ENCODE measurements around the gene ATP9B. TPM values are rescaled to one million over a fixed set of nuclear protein-coding genes. Genes with fewer than 3 reads are reported as not detected.

The ATP9B gene
- total RNA-seq, 1 experiment from 2014 or later, result 17.8 TPM

GRCh38 chr18:79360933-79361332, 291.7 kb downstream of the ATP9B start:
- H3K4me1 ChIP-seq (ENCODE audit: control insufficient read depth in 1 of 2, insufficient read depth in 2 of 2, low read length in 2 of 2), result peaks cover 14 to 20% of the 10 kb centered on the region in 2 experiments
- no peak overlapping the region for H2AFZ ChIP-seq (ENCODE audit: low read depth, low read length, poor library complexity, severe bottlenecking)
- ChIA-PET RAD21 (ENCODE audit: low non-redundant PET in 1 of 2, low total read pairs in 2 of 2, uncharacterized antibody in 2 of 2, unreplicated experiment in 2 of 2) (no interaction called here), CTCF (interaction anchor here (1.1 kb wide), 1 partner anchor 17 kb away, joined by 4 read pairs; no protein-coding TSS in a partner anchor), POLR2A (no interaction called here)
- no peak overlapping the region for H3K4me3 ChIP-seq (replicated peaks in 1 of 2; ENCODE audit: low read depth in 1 of 2, low read length in 2 of 2)
- peaks cover 2 to 8% of the 10 kb centered on the region in 2 experiments; a peak in 1 of 4 replicates for H3K36me3 ChIP-seq (ENCODE audit: control insufficient read depth in 1 of 2, insufficient read depth in 2 of 2, low read length in 2 of 2)
- H3K9me3 ChIP-seq (ENCODE audit: control insufficient read depth in 1 of 2, insufficient read depth in 1 of 2, low read depth in 1 of 2, low read length in 2 of 2), result no peaks in the 10 kb centered on the region
- peak overlapping the region; percentile 68 for H3K4me2 ChIP-seq (ENCODE audit: low read length)
- no peaks in the 10 kb centered on the region for H3K9me2 ChIP-seq (ENCODE audit: insufficient read depth)
- H3K27me3 ChIP-seq (ENCODE audit: insufficient read depth, low read length), result no peaks in the 10 kb centered on the region
- H3K9ac ChIP-seq (ENCODE audit: low read length), result no peak overlapping the region
- H3K79me2 ChIP-seq (ENCODE audit: insufficient read depth, low read length), result no peaks in the 10 kb centered on the region
- no peaks in the 10 kb centered on the region for H4K20me1 ChIP-seq (ENCODE audit: insufficient read depth)
- BruUV-seq (replicated peaks), result no TSS peak
- no peak for ATAC-seq
- TF ChIP-seq, protein P1, sequence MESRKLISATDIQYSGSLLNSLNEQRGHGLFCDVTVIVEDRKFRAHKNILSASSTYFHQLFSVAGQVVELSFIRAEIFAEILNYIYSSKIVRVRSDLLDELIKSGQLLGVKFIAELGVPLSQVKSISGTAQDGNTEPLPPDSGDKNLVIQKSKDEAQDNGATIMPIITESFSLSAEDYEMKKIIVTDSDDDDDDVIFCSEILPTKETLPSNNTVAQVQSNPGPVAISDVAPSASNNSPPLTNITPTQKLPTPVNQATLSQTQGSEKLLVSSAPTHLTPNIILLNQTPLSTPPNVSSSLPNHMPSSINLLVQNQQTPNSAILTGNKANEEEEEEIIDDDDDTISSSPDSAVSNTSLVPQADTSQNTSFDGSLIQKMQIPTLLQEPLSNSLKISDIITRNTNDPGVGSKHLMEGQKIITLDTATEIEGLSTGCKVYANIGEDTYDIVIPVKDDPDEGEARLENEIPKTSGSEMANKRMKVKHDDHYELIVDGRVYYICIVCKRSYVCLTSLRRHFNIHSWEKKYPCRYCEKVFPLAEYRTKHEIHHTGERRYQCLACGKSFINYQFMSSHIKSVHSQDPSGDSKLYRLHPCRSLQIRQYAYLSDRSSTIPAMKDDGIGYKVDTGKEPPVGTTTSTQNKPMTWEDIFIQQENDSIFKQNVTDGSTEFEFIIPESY (IDR thresholded peaks at IDR 0.05; ENCODE audit: extremely low read depth, insufficient replicate concordance, low read length), result no peak
- TF ChIP-seq TCF7L2 (IDR thresholded peaks at IDR 0.05; ENCODE audit: borderline replicate concordance, extremely low read depth, insufficient read depth, insufficient read length) (no peak), ZFX (IDR thresholded peaks at IDR 0.05) (no peak), SIN3A (IDR thresholded peaks at IDR 0.05; ENCODE audit: low read depth) (no peak), ELF1 (IDR thresholded peaks at IDR 0.05; ENCODE audit: borderline replicate concordance, low read depth) (no peak), EZH2 (IDR thresholded peaks at IDR 0.05) (no peak), POLR2AphosphoS5 (IDR thresholded peaks at IDR 0.05; ENCODE audit: low read depth, low read length) (no peak), EZH2phosphoT487 (IDR thresholded peaks at IDR 0.05; ENCODE audit: borderline replicate concordance) (no peak), CEBPB (IDR thresholded peaks at IDR 0.05; ENCODE audit: low read depth) (no peak), RAD21 (IDR thresholded peaks at IDR 0.05; ENCODE audit: low read depth) (no peak), CBX3 (IDR thresholded peaks at IDR 0.05; ENCODE audit: low read depth) (no peak), ZNF274 (IDR thresholded peaks at IDR 0.05; ENCODE audit: low read depth, low read length) (no peak), SRF (IDR thresholded peaks at IDR 0.05; ENCODE audit: low read depth) (no peak)
- TF ChIP-seq, protein P2, sequence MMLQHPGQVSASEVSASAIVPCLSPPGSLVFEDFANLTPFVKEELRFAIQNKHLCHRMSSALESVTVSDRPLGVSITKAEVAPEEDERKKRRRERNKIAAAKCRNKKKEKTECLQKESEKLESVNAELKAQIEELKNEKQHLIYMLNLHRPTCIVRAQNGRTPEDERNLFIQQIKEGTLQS (IDR thresholded peaks at IDR 0.05), result no peak
- TF ChIP-seq, protein P3, sequence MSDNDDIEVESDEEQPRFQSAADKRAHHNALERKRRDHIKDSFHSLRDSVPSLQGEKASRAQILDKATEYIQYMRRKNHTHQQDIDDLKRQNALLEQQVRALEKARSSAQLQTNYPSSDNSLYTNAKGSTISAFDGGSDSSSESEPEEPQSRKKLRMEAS (IDR thresholded peaks at IDR 0.05), result no peak
- TF ChIP-seq, protein P4, sequence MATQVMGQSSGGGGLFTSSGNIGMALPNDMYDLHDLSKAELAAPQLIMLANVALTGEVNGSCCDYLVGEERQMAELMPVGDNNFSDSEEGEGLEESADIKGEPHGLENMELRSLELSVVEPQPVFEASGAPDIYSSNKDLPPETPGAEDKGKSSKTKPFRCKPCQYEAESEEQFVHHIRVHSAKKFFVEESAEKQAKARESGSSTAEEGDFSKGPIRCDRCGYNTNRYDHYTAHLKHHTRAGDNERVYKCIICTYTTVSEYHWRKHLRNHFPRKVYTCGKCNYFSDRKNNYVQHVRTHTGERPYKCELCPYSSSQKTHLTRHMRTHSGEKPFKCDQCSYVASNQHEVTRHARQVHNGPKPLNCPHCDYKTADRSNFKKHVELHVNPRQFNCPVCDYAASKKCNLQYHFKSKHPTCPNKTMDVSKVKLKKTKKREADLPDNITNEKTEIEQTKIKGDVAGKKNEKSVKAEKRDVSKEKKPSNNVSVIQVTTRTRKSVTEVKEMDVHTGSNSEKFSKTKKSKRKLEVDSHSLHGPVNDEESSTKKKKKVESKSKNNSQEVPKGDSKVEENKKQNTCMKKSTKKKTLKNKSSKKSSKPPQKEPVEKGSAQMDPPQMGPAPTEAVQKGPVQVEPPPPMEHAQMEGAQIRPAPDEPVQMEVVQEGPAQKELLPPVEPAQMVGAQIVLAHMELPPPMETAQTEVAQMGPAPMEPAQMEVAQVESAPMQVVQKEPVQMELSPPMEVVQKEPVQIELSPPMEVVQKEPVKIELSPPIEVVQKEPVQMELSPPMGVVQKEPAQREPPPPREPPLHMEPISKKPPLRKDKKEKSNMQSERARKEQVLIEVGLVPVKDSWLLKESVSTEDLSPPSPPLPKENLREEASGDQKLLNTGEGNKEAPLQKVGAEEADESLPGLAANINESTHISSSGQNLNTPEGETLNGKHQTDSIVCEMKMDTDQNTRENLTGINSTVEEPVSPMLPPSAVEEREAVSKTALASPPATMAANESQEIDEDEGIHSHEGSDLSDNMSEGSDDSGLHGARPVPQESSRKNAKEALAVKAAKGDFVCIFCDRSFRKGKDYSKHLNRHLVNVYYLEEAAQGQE (IDR thresholded peaks at IDR 0.05; ENCODE audit: low read depth), result no peak
- no peak overlapping the region for H3K27ac ChIP-seq (ENCODE audit: low read depth, low read length)
- no peak for DNase-seq (ENCODE audit: low read depth, low spot score)
- intact Hi-C loops (cut with micrococcal nuclease), result no loop called here

Data from HCT116 (cell line).